CD8-positive, alpha-beta memory T cell (primary cell): Measurements from ENCODE around the gene LONP2. TPM values are rescaled to one million over a fixed set of nuclear protein-coding genes. Genes with fewer than 3 reads are reported as not detected.

Experiments
- CTCF ChIA-PET: fragments of 350-600 bp; sonication (Branson Sonifier 250); formaldehyde crosslinking; loops from one replicate; lab custom pipeline; 2021; ENCODE audit warnings: antibody characterized with exemption; lab: Charles Lee
- POLR2A ChIA-PET: fragments of 350-600 bp; sonication (Branson Sonifier 250); formaldehyde crosslinking; loops from one replicate; lab custom pipeline; 2021; ENCODE audit warnings: antibody characterized with exemption; lab: Charles Lee
- DNase-seq, 5 donors: peaks; one replicate each; pipeline versions ENCODE4 v3.0.0 to v3.0.0-alpha.2; 2020 to 2022; ENCODE audit warnings: mixed read lengths in 1 of 5
- H3K27ac ChIP-seq: one replicate; pipeline ENCODE4 v1.7.0; 2013; ENCODE audit warnings: low read depth, mild to moderate bottlenecking, low read length, moderate library complexity
- H3K27me3 ChIP-seq: 2 replicates; pipeline ENCODE4 v1.7.0; 2013; ENCODE audit warnings: low read length, mild to moderate bottlenecking; ENCODE audit not compliant: insufficient read depth, poor library complexity, severe bottlenecking
- H3K36me3 ChIP-seq: 2 replicates; pipeline ENCODE4 v1.7.0; 2013; ENCODE audit warnings: mild to moderate bottlenecking, low read length, moderate library complexity; ENCODE audit not compliant: insufficient read depth
- H3K4me1 ChIP-seq: 2 replicates; pipeline ENCODE4 v1.7.0; 2013; ENCODE audit warnings: mild to moderate bottlenecking, low read length, moderate library complexity; ENCODE audit not compliant: insufficient read depth
- H3K4me3 ChIP-seq: 2 replicates; pipeline ENCODE4 v1.7.0; 2013; ENCODE audit warnings: mild to moderate bottlenecking, low read length
- H3K9me3 ChIP-seq: 2 replicates; pipeline ENCODE4 v1.7.0; 2013; ENCODE audit warnings: mild to moderate bottlenecking, low read length
- H3K27ac Mint-ChIP-seq, 8 donors: one replicate each; pipeline ENCODE4 v1.8.0; 2020 to 2021; ENCODE audit warnings: mixed read lengths in 8 of 8, mild to moderate bottlenecking in 6 of 8, inconsistent platforms in 3 of 8, moderate library complexity in 3 of 8
- H3K27me3 Mint-ChIP-seq, 2 donors: one replicate each; pipeline ENCODE4 v1.8.0; 2020 to 2021; ENCODE audit warnings: mixed read lengths in 2 of 2, mild to moderate bottlenecking in 1 of 2, moderate library complexity in 1 of 2
- H3K36me3 Mint-ChIP-seq, 3 donors: one replicate each; pipeline ENCODE4 v1.8.0; 2020 to 2021; ENCODE audit warnings: mixed read lengths in 3 of 3, inconsistent platforms in 1 of 3, mild to moderate bottlenecking in 1 of 3
- H3K4me1 Mint-ChIP-seq, 3 donors: one replicate each; pipeline ENCODE4 v1.8.0; 2020 to 2021; ENCODE audit warnings: mixed read lengths in 3 of 3, inconsistent platforms in 1 of 3, mild to moderate bottlenecking in 1 of 3
- H3K4me3 Mint-ChIP-seq, 7 donors: one replicate each; pipeline ENCODE4 v1.8.0; 2020 to 2021; ENCODE audit warnings: mixed read lengths in 7 of 7, mild to moderate bottlenecking in 6 of 7, moderate library complexity in 4 of 7, inconsistent platforms in 2 of 7
- H3K9me3 Mint-ChIP-seq, 5 donors: one replicate each; pipeline ENCODE4 v1.8.0; 2020 to 2022; ENCODE audit warnings: mixed read lengths in 5 of 5, mild to moderate bottlenecking in 3 of 5, moderate library complexity in 2 of 5, inconsistent platforms in 1 of 5
- polyA plus RNA-seq: library from polyadenylated mRNA; unstranded; fragments of 300-500 nt; fragmentation: Illumina TruSeq; gene quantifications from one replicate; pipeline ENCODE4 v1.2.3, GENCODE V29; 2021
- total RNA-seq, 2 experiments: library from RNA; stranded (reverse); gene quantifications; one replicate each; pipeline ENCODE4 v1.2.3, GENCODE V29; 2021

Gene LONP2
- total and polyA plus RNA-seq, 3 experiments from 2014 or later, result 39.1 to 55.7 (median 54.9) TPM

DNA sequence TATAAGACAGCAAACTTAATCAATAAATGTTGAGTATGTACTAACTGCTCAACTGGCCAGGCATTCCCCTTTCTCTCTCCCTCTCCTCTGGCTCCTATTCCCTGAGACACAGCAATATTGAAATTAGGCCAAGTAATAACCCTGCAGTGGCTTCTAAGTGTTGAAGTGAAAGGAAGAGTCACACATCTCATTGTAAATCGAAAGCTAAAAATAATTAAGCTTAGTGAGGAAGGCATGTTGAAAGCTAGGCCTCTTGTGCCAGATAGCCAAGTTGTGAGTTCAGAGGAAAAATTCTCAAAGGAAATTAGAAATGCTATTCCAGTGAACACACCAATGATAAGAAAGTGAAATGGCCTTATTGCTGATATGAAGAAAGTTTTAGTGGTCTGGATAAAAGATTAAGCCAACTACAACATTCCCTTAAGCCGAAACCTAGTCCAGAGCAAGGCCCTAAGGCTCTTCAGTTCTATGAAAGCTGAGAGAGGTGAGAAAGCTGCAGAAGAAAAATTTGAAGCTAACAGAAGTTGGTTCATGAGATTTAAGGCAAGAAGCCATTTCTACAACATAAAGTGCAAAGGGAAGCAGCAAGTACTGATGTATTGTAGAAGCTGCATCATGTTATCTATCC is 38.6 kb downstream of the LONP2 start:
- no peaks in the 10 kb centered on the region for H3K27me3 Mint-ChIP-seq
- peak overlapping the region in 6 of 8 donors; percentile 4 to 43 (median 11) for H3K27ac Mint-ChIP-seq

DNA sequence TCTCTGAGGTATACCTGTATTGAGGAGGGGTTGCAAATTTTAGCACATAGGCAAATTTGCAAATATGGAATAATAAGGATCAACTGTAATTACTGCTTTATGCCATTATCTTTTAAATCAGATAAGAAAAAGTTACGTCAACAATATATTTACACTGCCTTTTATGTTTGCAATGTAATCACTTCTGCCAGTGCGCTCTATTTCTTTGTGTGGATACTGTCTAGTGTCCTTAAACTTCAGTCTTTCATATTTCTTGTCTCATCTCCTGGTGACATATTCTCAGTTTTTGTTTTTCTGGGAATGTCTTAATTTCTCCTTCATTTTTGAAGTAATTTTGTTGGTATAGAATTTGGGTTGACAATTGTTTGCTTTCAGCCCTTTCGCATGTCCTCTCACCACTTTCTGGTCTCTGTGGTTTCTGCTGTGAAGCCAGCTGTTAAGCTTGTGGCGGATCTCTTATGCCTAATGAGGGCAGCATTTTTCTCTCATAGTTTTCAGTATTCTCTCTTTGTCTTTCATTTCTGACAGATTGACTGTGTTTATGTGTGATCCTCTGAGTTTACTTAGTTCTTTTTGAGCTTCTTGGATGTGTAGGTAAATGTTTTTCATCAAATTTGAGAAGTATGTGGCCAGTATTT is 40.8 kb downstream of the LONP2 start:
- no peak overlapping the region for H3K4me3 ChIP-seq
- H3K4me1 ChIP-seq, result no peaks in the 10 kb centered on the region
- peaks cover 2 to 14% (median 7%) of the 10 kb centered on the region in 5 donors for H3K9me3 Mint-ChIP-seq
- no peak overlapping the region for H3K27ac ChIP-seq
- peak overlapping the region in 5 of 7 donors; percentile 33 to 81 (median 51) for H3K4me3 Mint-ChIP-seq
- POLR2A ChIA-PET, result no interaction called here
- CTCF ChIA-PET, result interaction anchor here (2.4 kb wide), 1 partner anchor 338 kb away, joined by 7 read pairs; no protein-coding TSS in a partner anchor
- H3K4me1 Mint-ChIP-seq, result peaks cover 26 to 44% (median 42%) of the 10 kb centered on the region in 3 donors
- H3K36me3 ChIP-seq, result peaks cover 12% of the 10 kb centered on the region
- H3K27me3 Mint-ChIP-seq, result no peaks in the 10 kb centered on the region
- peaks cover 5% of the 10 kb centered on the region for H3K9me3 ChIP-seq
- no peaks in the 10 kb centered on the region for H3K27me3 ChIP-seq
- peaks cover 28 to 62% (median 35%) of the 10 kb centered on the region in 3 donors for H3K36me3 Mint-ChIP-seq
- H3K27ac Mint-ChIP-seq, result peak overlapping the region in 7 of 8 donors; percentile 4 to 92 (median 32)
- peak in 1 of 5 donors; percentile 9 for DNase-seq

More for the DNA sequence above, 38.6 kb downstream of the LONP2 start:
- H3K27me3 ChIP-seq, result no peaks in the 10 kb centered on the region
- peaks cover 5% of the 10 kb centered on the region for H3K9me3 ChIP-seq
- no peak overlapping the region for H3K4me3 ChIP-seq
- DNase-seq, result no peak
- H3K36me3 ChIP-seq, result peaks cover 17% of the 10 kb centered on the region
- H3K4me1 ChIP-seq, result peaks cover 3% of the 10 kb centered on the region
- peaks cover 28 to 61% (median 51%) of the 10 kb centered on the region in 3 donors for H3K4me1 Mint-ChIP-seq
- H3K4me3 Mint-ChIP-seq, result peak overlapping the region in 1 of 7 donors; percentile 1
- H3K27ac ChIP-seq, result no peak overlapping the region
- CTCF ChIA-PET, result interaction anchor here (1.1 to 1.5 kb wide), 3 partner anchors 339 to 1245 kb away, joined by 3 read pairs; no protein-coding TSS in a partner anchor
- H3K36me3 Mint-ChIP-seq, result peaks cover 27 to 67% (median 29%) of the 10 kb centered on the region in 3 donors
- H3K9me3 Mint-ChIP-seq, result peaks cover 0 to 14% (median 6%) of the 10 kb centered on the region in 5 donors
- POLR2A ChIA-PET, result no interaction called here

GRCh38 chr16:48287239-48287638 is 43.1 kb downstream of the LONP2 start:
- peaks cover 5% of the 10 kb centered on the region for H3K9me3 ChIP-seq
- no peak overlapping the region for H3K4me3 ChIP-seq
- peaks cover 12% of the 10 kb centered on the region for H3K36me3 ChIP-seq
- no peak overlapping the region for H3K27ac ChIP-seq
- peaks cover 30 to 47% (median 41%) of the 10 kb centered on the region in 3 donors for H3K4me1 Mint-ChIP-seq
- H3K4me1 ChIP-seq, result no peaks in the 10 kb centered on the region
- CTCF ChIA-PET, result interaction anchor here (1.3 kb wide), 1 partner anchor 15 kb away, joined by 3 read pairs; no protein-coding TSS in a partner anchor
- no peaks in the 10 kb centered on the region for H3K27me3 Mint-ChIP-seq
- DNase-seq, result no peak
- H3K27ac Mint-ChIP-seq, result no peak overlapping the region
- POLR2A ChIA-PET, result no interaction called here
- H3K9me3 Mint-ChIP-seq, result peaks cover 2 to 14% (median 7%) of the 10 kb centered on the region in 5 donors
- H3K4me3 Mint-ChIP-seq, result no peak overlapping the region
- no peaks in the 10 kb centered on the region for H3K27me3 ChIP-seq
- peaks cover 40 to 75% (median 41%) of the 10 kb centered on the region in 3 donors for H3K36me3 Mint-ChIP-seq

- Mint-ChIP-seq H3K27me3 (no peaks in the 10 kb centered on the region), H3K4me3 (no peak overlapping the region), H3K9me3 (peaks cover 2 to 12% (median 4%) of the 10 kb centered on the region in 5 donors), H3K36me3 (peaks cover 31 to 76% (median 36%) of the 10 kb centered on the region in 3 donors), H3K27ac (peak overlapping the region in 1 of 8 donors; percentile 9), H3K4me1 (peaks cover 6 to 17% (median 10%) of the 10 kb centered on the region in 3 donors)
- ChIA-PET POLR2A (no interaction called here), CTCF (interaction anchor here (0.6 to 1.6 kb wide), 2 partner anchors 27 to 1785 kb away, joined by 3 to 6 read pairs; no protein-coding TSS in a partner anchor)
- DNase-seq, result no peak
- Histone ChIP-seq H3K4me1 (no peaks in the 10 kb centered on the region), H3K27me3 (no peaks in the 10 kb centered on the region), H3K9me3 (peaks cover 5% of the 10 kb centered on the region), H3K4me3 (no peak overlapping the region), H3K36me3 (peaks cover 18% of the 10 kb centered on the region), H3K27ac (no peak overlapping the region)
Measured at GRCh38 chr16:48291303-48291702, 47.2 kb downstream of the LONP2 start.

- Mint-ChIP-seq H3K9me3 (peaks cover 2 to 8% (median 4%) of the 10 kb centered on the region in 5 donors), H3K27ac (peak overlapping the region in 1 of 8 donors; percentile 30), H3K4me3 (no peak overlapping the region), H3K36me3 (peaks cover 27 to 73% (median 35%) of the 10 kb centered on the region in 3 donors), H3K4me1 (peaks cover 6 to 17% (median 10%) of the 10 kb centered on the region in 3 donors), H3K27me3 (no peaks in the 10 kb centered on the region)
- H3K4me1 ChIP-seq, result no peaks in the 10 kb centered on the region
- CTCF ChIA-PET, result interaction anchor here (0.6 to 1.6 kb wide), 2 partner anchors 27 to 1786 kb away, joined by 3 to 6 read pairs; no protein-coding TSS in a partner anchor
- H3K4me3 ChIP-seq, result no peak overlapping the region
- peaks cover 5% of the 10 kb centered on the region for H3K9me3 ChIP-seq
- POLR2A ChIA-PET, result no interaction called here
- H3K27ac ChIP-seq, result no peak overlapping the region
- no peaks in the 10 kb centered on the region for H3K27me3 ChIP-seq
- peaks cover 20% of the 10 kb centered on the region for H3K36me3 ChIP-seq
- no peak for DNase-seq
Measured at GRCh38 chr16:48291754-48292153, 47.7 kb downstream of the LONP2 start.

DNA sequence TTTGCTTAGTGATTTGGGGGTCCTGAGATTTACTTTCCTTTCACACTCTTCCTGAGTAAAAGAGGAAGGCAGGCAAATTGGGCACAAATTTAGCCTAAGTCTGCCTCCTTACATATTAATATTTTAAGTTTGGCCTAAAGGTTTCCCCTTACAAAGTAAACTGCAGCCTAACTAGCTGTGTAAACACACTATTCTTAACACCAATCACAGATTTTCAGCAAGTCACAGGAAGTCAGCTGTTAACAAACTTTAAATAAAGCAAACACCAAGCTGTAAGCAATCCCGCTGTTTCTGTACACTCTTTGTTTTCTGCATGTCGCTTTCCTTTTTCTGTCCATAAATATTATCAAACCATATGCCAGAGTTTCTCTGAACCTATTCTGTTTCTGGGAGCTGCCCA is 48.4 kb downstream of the LONP2 start:
- Mint-ChIP-seq H3K9me3 (peaks cover 0 to 2% (median under 1%) of the 10 kb centered on the region in 5 donors), H3K4me3 (no peak overlapping the region), H3K27ac (no peak overlapping the region), H3K27me3 (no peaks in the 10 kb centered on the region), H3K36me3 (peaks cover 20 to 73% (median 30%) of the 10 kb centered on the region in 3 donors), H3K4me1 (peaks cover 6 to 17% (median 10%) of the 10 kb centered on the region in 3 donors)
- CTCF ChIA-PET, result no interaction called here
- POLR2A ChIA-PET, result no interaction called here
- Histone ChIP-seq H3K27ac (no peak overlapping the region), H3K27me3 (no peaks in the 10 kb centered on the region), H3K9me3 (no peaks in the 10 kb centered on the region), H3K4me1 (no peaks in the 10 kb centered on the region), H3K4me3 (no peak overlapping the region), H3K36me3 (peaks cover 13% of the 10 kb centered on the region)
- no peak for DNase-seq

DNA sequence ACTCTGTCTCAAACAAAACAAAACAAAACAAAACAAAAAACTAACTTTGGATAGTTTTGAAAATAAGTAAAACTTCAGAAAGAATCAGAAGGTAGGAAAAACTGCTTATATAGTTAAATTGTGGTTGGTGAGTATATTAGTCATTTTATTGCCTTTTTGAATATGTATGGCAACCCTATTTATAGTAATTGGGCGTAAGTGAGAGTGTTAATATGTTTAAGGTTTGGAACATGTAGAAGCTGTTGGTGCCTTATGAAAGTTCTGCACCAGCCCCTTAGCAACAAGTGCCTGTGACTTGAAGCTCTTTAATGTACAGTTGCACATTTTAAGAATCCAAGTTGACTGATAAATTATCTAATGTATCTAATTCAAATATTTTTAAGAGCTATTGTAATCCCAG is 50.6 kb downstream of the LONP2 start:
- H3K9me3 ChIP-seq, result no peaks in the 10 kb centered on the region
- no peak overlapping the region for H3K4me3 Mint-ChIP-seq
- H3K4me3 ChIP-seq, result no peak overlapping the region
- POLR2A ChIA-PET, result no interaction called here
- no peaks in the 10 kb centered on the region for H3K27me3 Mint-ChIP-seq
- no peaks in the 10 kb centered on the region for H3K27me3 ChIP-seq
- peaks cover 10 to 72% (median 28%) of the 10 kb centered on the region in 3 donors for H3K36me3 Mint-ChIP-seq
- no peak for DNase-seq
- H3K9me3 Mint-ChIP-seq, result no peaks in the 10 kb centered on the region
- peaks cover 15% of the 10 kb centered on the region for H3K36me3 ChIP-seq
- H3K27ac Mint-ChIP-seq, result no peak overlapping the region
- CTCF ChIA-PET, result no interaction called here
- H3K4me1 Mint-ChIP-seq, result peaks cover 3 to 17% (median 10%) of the 10 kb centered on the region in 3 donors
- H3K4me1 ChIP-seq, result no peaks in the 10 kb centered on the region
- no peak overlapping the region for H3K27ac ChIP-seq
